K562 (cell line): ENCODE data around the gene RPS27. TPM values are rescaled to one million over a fixed set of nuclear protein-coding genes. Genes with fewer than 3 reads are reported as not detected.

Experiments
- FOXA1 ChIP-seq: fragments of 450-650 bp; IDR thresholded peaks from 2 replicates; pipeline ENCODE4 v1.6.1; 2016; ENCODE audit warnings: mild to moderate bottlenecking, borderline replicate concordance
- PHF8 ChIP-seq: fragments of 200-600 bp; sonication (generic); IDR thresholded peaks from 2 replicates; pipeline ENCODE4 v1.6.1; 2012; ENCODE audit warnings: mixed run types, mild to moderate bottlenecking, inconsistent platforms, low read length, moderate library complexity, borderline replicate concordance
- STAG1 ChIP-seq: sonication (generic); formaldehyde crosslinking; IDR thresholded peaks from 2 replicates; pipeline ENCODE4 v1.5.0; 2020; ENCODE audit warnings: missing genetic modification reagents, borderline replicate concordance
- TEAD4 ChIP-seq, 2 experiments: sonication (generic) in 1 of 2; formaldehyde crosslinking in 1 of 2; IDR thresholded peaks; 2 replicates each; pipeline versions ENCODE4 v1.6.1 to v1.8.0; 2012 to 2022; ENCODE audit warnings: borderline replicate concordance in 1 of 2, inconsistent platforms in 1 of 2, low read length in 1 of 2, mild to moderate bottlenecking in 1 of 2, missing genetic modification reagents in 1 of 2
- U2AF1 ChIP-seq: fragments of 200-400 bp; formaldehyde crosslinking; optimal IDR thresholded peaks from 2 replicates; pipeline ENCODE3; 2017; ENCODE audit warnings: mild to moderate bottlenecking, low read depth, low read length, moderate library complexity
- polyA plus RNA-seq, 8 experiments: library from polyadenylated mRNA; depleted of rRNA in 4 of 8; stranded (reverse) in 5 of 8; unstranded in 3 of 8; fragments of >200 nt; fragmentation: Nextera tagmentation in 2 of 8; fragmentation: Illumina TruSeq in 1 of 8; extraction: Ambion mirVana in 2 of 8; extraction: Trizol in 1 of 8; gene quantifications; 2 replicates each; pipeline versions ENCODE4 v1.2.1 to v1.2.3, GENCODE V29; 2011 to 2014; ENCODE audit warnings: inconsistent platforms in 1 of 8, missing spikeins in 1 of 8
- total RNA-seq, 7 experiments: library from RNA; depleted of rRNA in 6 of 7; stranded (reverse); fragments of >200 nt in 6 of 7; fragmentation: Illumina TruSeq in 2 of 7; extraction: Trizol in 2 of 7; gene quantifications; 2 replicates each; pipeline versions ENCODE4 v1.2.1 to v1.2.3, GENCODE V29; 2011 to 2021; ENCODE audit warnings: low replicate concordance in 1 of 7
- TF ChIP-seq, protein P1 (sequence below): fragments of 200-800 bp; sonication (Bioruptor generic); IDR thresholded peaks from 2 replicates; pipeline ENCODE4 v1.6.1; 2016; ENCODE audit warnings: missing genetic modification characterization, missing compliant biosample characterization
- TF ChIP-seq, protein P2 (sequence below): sonication (generic); formaldehyde crosslinking; IDR thresholded peaks from 2 replicates; pipeline ENCODE4 v1.8.1; 2023; ENCODE audit warnings: mild to moderate bottlenecking, missing genetic modification reagents
- TF ChIP-seq, protein P3 (sequence below): fragments of 450-650 bp; formaldehyde crosslinking; IDR thresholded peaks from 2 replicates; pipeline ENCODE4 v1.4.0; 2020; ENCODE audit warnings: mild to moderate bottlenecking, mixed read lengths

Gene RPS27
- total and polyA plus RNA-seq, 9 of the 15 experiments (the other 6 are each of a cell fraction or from before 2014, with no cell fraction given): 2,091 to 9,377 (median 6,706) TPM

DNA sequence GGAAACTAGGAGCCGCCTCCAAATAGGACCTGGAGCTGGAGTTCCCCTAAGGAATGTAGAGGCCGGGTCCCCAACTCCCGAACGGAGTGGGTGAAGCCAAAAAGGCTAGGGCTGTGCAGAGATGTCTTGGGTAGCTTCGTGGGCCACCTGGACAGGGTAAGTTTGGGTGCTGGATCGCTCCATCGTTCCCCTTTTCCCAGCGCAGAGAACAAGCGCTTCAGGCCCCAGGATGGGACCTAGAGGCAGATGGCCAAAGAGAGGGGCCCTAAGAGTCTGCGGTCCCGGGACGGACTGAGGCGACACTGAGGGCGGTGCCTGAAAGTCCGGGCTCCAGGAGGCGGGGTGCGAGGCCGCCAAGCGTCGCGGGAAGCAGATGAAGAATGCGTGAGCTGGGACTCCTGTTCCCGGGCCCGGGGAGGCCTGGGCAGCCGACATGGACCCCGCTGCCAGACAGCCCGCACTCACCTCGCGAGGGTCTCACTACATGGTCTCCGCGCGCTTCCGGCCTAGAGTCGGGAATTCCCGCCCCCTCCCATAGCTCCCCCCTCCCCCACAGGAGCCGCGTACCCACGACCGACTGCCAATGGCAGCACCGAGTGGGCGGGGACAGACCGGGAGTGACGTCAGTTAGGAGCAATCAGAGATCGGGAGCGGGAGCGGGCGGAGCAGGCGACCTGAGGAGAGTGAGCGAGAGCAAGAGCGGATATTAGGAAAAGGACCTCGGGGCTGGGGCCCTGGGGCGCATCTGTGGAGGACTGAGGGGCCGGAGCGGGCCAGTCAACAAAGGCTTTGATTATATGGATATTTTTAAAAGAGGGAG is 27.3 kb upstream of the RPS27 start, which contains the start of gene SLC39A1 (continued):
- TF ChIP-seq, protein P1, sequence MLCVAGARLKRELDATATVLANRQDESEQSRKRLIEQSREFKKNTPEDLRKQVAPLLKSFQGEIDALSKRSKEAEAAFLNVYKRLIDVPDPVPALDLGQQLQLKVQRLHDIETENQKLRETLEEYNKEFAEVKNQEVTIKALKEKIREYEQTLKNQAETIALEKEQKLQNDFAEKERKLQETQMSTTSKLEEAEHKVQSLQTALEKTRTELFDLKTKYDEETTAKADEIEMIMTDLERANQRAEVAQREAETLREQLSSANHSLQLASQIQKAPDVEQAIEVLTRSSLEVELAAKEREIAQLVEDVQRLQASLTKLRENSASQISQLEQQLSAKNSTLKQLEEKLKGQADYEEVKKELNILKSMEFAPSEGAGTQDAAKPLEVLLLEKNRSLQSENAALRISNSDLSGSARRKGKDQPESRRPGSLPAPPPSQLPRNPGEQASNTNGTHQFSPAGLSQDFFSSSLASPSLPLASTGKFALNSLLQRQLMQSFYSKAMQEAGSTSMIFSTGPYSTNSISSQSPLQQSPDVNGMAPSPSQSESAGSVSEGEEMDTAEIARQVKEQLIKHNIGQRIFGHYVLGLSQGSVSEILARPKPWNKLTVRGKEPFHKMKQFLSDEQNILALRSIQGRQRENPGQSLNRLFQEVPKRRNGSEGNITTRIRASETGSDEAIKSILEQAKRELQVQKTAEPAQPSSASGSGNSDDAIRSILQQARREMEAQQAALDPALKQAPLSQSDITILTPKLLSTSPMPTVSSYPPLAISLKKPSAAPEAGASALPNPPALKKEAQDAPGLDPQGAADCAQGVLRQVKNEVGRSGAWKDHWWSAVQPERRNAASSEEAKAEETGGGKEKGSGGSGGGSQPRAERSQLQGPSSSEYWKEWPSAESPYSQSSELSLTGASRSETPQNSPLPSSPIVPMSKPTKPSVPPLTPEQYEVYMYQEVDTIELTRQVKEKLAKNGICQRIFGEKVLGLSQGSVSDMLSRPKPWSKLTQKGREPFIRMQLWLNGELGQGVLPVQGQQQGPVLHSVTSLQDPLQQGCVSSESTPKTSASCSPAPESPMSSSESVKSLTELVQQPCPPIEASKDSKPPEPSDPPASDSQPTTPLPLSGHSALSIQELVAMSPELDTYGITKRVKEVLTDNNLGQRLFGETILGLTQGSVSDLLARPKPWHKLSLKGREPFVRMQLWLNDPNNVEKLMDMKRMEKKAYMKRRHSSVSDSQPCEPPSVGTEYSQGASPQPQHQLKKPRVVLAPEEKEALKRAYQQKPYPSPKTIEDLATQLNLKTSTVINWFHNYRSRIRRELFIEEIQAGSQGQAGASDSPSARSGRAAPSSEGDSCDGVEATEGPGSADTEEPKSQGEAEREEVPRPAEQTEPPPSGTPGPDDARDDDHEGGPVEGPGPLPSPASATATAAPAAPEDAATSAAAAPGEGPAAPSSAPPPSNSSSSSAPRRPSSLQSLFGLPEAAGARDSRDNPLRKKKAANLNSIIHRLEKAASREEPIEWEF (CRISPR knock-in tag): no peak
- no peak for TF ChIP-seq U2AF1
- TF ChIP-seq, protein P2, sequence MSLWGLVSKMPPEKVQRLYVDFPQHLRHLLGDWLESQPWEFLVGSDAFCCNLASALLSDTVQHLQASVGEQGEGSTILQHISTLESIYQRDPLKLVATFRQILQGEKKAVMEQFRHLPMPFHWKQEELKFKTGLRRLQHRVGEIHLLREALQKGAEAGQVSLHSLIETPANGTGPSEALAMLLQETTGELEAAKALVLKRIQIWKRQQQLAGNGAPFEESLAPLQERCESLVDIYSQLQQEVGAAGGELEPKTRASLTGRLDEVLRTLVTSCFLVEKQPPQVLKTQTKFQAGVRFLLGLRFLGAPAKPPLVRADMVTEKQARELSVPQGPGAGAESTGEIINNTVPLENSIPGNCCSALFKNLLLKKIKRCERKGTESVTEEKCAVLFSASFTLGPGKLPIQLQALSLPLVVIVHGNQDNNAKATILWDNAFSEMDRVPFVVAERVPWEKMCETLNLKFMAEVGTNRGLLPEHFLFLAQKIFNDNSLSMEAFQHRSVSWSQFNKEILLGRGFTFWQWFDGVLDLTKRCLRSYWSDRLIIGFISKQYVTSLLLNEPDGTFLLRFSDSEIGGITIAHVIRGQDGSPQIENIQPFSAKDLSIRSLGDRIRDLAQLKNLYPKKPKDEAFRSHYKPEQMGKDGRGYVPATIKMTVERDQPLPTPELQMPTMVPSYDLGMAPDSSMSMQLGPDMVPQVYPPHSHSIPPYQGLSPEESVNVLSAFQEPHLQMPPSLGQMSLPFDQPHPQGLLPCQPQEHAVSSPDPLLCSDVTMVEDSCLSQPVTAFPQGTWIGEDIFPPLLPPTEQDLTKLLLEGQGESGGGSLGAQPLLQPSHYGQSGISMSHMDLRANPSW (CRISPR knock-in tag): no peak
- TF ChIP-seq, protein P3, sequence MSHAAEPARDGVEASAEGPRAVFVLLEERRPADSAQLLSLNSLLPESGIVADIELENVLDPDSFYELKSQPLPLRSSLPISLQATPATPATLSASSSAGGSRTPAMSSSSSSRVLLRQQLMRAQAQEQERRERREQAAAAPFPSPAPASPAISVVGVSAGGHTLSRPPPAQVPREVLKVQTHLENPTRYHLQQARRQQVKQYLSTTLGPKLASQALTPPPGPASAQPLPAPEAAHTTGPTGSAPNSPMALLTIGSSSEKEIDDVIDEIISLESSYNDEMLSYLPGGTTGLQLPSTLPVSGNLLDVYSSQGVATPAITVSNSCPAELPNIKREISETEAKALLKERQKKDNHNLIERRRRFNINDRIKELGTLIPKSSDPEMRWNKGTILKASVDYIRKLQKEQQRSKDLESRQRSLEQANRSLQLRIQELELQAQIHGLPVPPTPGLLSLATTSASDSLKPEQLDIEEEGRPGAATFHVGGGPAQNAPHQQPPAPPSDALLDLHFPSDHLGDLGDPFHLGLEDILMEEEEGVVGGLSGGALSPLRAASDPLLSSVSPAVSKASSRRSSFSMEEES (CRISPR knock-in tag): no peak
- TF ChIP-seq STAG1: no peak
- TF ChIP-seq TEAD4 (IDR thresholded peaks at IDR 0.05; ENCODE audit: low read length): no peak
- no peak for TF ChIP-seq TEAD4 (CRISPR knock-in tag; IDR thresholded peaks at IDR 0.05; ENCODE audit: borderline replicate concordance)
- peak; percentile 84; the same call in 1 of the 2 replicates for TF ChIP-seq PHF8
- no peak for TF ChIP-seq FOXA1
